GM13977 (cell line): ENCODE measurements around the gene DACH1.

ENCODE experiments used
- DNase-seq: peaks from one replicate; pipeline ENCODE4 v3.0.0; 2012; ENCODE audit warnings: low spot score
- CTCF ChIP-seq: IDR thresholded peaks from 2 replicates; pipeline ENCODE4 v1.5.1; 2012; ENCODE audit warnings: mild to moderate bottlenecking, control low read depth; ENCODE audit not compliant: insufficient read depth; ENCODE audit errors: extremely low read depth, missing control alignments
- in situ Hi-C: fragments of 300-500 bp; cut with MboI; formaldehyde crosslinking; loops from one replicate; pipeline ENCODE4 v1.12.0; 2022; ENCODE audit warnings: low sequenced_read_pairs, low pct_unique_long_range_greater_than_20kb, mixed read lengths, inconsistent platforms; ENCODE audit not compliant: unreplicated experiment

The DACH1 gene

GRCh38 chr13:71820699-71821098, 46.3 kb downstream of the DACH1 start:
- no peak for TF ChIP-seq CTCF
- no peak for DNase-seq
- in situ Hi-C loops, result no loop called here

GRCh38 chr13:71817335-71817734, 49.7 kb downstream of the DACH1 start:
- in situ Hi-C loops, result no loop called here
- no peak for DNase-seq
- TF ChIP-seq CTCF, result no peak

- in situ Hi-C loops, result no loop called here
Observed at GRCh38 chr13:71814806-71815360, 52.1 kb downstream of the DACH1 start.

GRCh38 chr13:71813187-71813586, 53.8 kb downstream of the DACH1 start:
- no peak for DNase-seq
- TF ChIP-seq CTCF, result no peak
- in situ Hi-C loops, result no loop called here

More at GRCh38 chr13:71814806-71815360, 52.1 kb downstream of the DACH1 start:
- DNase-seq, result no peak
- no peak for TF ChIP-seq CTCF

- in situ Hi-C loops, result no loop called here
- TF ChIP-seq CTCF, result no peak
- DNase-seq, result no peak
Observed at GRCh38 chr13:71811344-71811743, 55.7 kb downstream of the DACH1 start.

- DNase-seq, result no peak
- in situ Hi-C loops, result no loop called here
- no peak for TF ChIP-seq CTCF
Observed at GRCh38 chr13:71808708-71809107, 58.3 kb downstream of the DACH1 start.

- no peak for DNase-seq
- in situ Hi-C loops, result no loop called here
- no peak for TF ChIP-seq CTCF
Observed at GRCh38 chr13:71806886-71807285, 60.1 kb downstream of the DACH1 start.
